K562 (cell line): ENCODE measurements around the gene PODXL. TPM values are rescaled to one million over a fixed set of nuclear protein-coding genes. Genes with fewer than 3 reads are reported as not detected.

Source experiments
- PRMT5 ChIP-seq: sonication (generic); formaldehyde crosslinking; IDR thresholded peaks from 2 replicates; pipeline ENCODE4 v1.5.0; 2020; ENCODE audit warnings: missing genetic modification reagents
- ZNF561 ChIP-seq: fragments of 450-650 bp; formaldehyde crosslinking; conservative IDR thresholded peaks from 2 replicates; pipeline ENCODE4 v1.4.0; 2020; ENCODE audit warnings: mild to moderate bottlenecking, moderate library complexity
- ZZZ3 ChIP-seq: fragments of 450-650 bp; IDR thresholded peaks from 2 replicates; pipeline ENCODE4 v1.6.1; 2016; ENCODE audit warnings: antibody characterized with exemption, mild to moderate bottlenecking, moderate library complexity
- polyA plus RNA-seq, 8 experiments: library from polyadenylated mRNA; depleted of rRNA in 4 of 8; stranded (reverse) in 5 of 8; unstranded in 3 of 8; fragments of >200 nt; fragmentation: Nextera tagmentation in 2 of 8; fragmentation: Illumina TruSeq in 1 of 8; extraction: Ambion mirVana in 2 of 8; extraction: Trizol in 1 of 8; gene quantifications; 2 replicates each; pipeline versions ENCODE4 v1.2.1 to v1.2.3, GENCODE V29; 2011 to 2014; ENCODE audit warnings: inconsistent platforms in 1 of 8, missing spikeins in 1 of 8
- total RNA-seq, 7 experiments: library from RNA; depleted of rRNA in 6 of 7; stranded (reverse); fragments of >200 nt in 6 of 7; fragmentation: Illumina TruSeq in 2 of 7; extraction: Trizol in 2 of 7; gene quantifications; 2 replicates each; pipeline versions ENCODE4 v1.2.1 to v1.2.3, GENCODE V29; 2011 to 2021; ENCODE audit warnings: low replicate concordance in 1 of 7
- TF ChIP-seq, protein P1 (sequence below): sonication (generic); formaldehyde crosslinking; IDR thresholded peaks from 2 replicates; pipeline ENCODE4 v1.8.0; 2023; ENCODE audit warnings: mild to moderate bottlenecking, missing genetic modification reagents
- TF ChIP-seq, protein P2 (sequence below): fragments of 200-400 bp; formaldehyde crosslinking; IDR thresholded peaks from 2 replicates; pipeline ENCODE4 v1.6.1; 2017; ENCODE audit warnings: mild to moderate bottlenecking, low read depth, low read length, moderate library complexity

PODXL gene
- total and polyA plus RNA-seq, 9 of the 15 experiments (the other 6 are each of a cell fraction or from before 2014, with no cell fraction given): 0.01 to 0.73 (median 0.07) TPM

DNA sequence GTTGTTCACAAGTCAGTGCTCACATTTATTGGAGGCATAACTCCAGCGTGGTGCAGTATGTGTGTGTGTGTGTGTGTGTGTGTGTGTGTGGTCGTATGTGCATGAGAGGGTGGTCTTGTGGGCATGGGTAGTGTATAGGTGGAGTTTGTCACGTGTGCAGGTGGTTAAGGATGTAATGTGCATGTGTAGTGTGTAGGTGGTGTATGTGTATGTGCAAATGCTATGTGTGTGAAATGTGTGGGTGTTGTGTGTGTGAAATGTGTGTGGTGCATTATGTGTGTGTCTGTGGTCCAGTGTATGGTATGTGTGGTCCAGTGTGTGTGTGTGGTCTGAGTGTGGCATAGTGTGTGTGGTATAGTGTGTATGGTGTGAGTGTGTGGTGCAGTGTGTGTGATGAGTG, 30.3 kb upstream of the PODXL start (continued):
- TF ChIP-seq, protein P1, sequence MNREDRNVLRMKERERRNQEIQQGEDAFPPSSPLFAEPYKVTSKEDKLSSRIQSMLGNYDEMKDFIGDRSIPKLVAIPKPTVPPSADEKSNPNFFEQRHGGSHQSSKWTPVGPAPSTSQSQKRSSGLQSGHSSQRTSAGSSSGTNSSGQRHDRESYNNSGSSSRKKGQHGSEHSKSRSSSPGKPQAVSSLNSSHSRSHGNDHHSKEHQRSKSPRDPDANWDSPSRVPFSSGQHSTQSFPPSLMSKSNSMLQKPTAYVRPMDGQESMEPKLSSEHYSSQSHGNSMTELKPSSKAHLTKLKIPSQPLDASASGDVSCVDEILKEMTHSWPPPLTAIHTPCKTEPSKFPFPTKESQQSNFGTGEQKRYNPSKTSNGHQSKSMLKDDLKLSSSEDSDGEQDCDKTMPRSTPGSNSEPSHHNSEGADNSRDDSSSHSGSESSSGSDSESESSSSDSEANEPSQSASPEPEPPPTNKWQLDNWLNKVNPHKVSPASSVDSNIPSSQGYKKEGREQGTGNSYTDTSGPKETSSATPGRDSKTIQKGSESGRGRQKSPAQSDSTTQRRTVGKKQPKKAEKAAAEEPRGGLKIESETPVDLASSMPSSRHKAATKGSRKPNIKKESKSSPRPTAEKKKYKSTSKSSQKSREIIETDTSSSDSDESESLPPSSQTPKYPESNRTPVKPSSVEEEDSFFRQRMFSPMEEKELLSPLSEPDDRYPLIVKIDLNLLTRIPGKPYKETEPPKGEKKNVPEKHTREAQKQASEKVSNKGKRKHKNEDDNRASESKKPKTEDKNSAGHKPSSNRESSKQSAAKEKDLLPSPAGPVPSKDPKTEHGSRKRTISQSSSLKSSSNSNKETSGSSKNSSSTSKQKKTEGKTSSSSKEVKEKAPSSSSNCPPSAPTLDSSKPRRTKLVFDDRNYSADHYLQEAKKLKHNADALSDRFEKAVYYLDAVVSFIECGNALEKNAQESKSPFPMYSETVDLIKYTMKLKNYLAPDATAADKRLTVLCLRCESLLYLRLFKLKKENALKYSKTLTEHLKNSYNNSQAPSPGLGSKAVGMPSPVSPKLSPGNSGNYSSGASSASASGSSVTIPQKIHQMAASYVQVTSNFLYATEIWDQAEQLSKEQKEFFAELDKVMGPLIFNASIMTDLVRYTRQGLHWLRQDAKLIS (CRISPR knock-in tag): no peak
- TF ChIP-seq PRMT5 (CRISPR knock-in tag): no peak
- no peak for TF ChIP-seq ZNF561 (CRISPR knock-in tag)
- TF ChIP-seq, protein P2, sequence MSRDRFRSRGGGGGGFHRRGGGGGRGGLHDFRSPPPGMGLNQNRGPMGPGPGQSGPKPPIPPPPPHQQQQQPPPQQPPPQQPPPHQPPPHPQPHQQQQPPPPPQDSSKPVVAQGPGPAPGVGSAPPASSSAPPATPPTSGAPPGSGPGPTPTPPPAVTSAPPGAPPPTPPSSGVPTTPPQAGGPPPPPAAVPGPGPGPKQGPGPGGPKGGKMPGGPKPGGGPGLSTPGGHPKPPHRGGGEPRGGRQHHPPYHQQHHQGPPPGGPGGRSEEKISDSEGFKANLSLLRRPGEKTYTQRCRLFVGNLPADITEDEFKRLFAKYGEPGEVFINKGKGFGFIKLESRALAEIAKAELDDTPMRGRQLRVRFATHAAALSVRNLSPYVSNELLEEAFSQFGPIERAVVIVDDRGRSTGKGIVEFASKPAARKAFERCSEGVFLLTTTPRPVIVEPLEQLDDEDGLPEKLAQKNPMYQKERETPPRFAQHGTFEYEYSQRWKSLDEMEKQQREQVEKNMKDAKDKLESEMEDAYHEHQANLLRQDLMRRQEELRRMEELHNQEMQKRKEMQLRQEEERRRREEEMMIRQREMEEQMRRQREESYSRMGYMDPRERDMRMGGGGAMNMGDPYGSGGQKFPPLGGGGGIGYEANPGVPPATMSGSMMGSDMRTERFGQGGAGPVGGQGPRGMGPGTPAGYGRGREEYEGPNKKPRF: no peak
- TF ChIP-seq ZZZ3: no peak
